ENCODE data around the gene RTCA.
"Not testable (repeated sequence)": the region's sequence is repeated elsewhere in the genome, so short reads cannot be mapped to it uniquely, and the experiment has no call there.

RTCA gene

DNA sequence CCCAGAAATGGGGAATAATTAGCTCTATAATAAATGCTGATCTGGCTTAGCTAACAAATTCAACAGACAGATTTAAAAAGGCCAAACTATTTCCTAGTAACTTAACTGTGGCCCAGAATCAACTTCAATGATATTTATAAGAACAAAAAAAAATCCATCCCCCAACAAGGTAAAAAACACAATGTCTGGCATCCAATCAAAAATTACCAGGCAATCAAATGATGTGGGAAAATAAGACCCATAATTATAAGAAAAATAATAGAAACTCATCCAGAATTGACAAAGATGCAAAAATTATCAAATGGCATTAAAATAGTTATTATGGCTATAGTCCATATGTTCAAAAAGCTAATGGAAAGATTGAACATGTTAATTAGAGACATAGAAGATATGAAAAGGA, 43.8 kb downstream of the RTCA start:
- no peak for DNase-seq

DNA sequence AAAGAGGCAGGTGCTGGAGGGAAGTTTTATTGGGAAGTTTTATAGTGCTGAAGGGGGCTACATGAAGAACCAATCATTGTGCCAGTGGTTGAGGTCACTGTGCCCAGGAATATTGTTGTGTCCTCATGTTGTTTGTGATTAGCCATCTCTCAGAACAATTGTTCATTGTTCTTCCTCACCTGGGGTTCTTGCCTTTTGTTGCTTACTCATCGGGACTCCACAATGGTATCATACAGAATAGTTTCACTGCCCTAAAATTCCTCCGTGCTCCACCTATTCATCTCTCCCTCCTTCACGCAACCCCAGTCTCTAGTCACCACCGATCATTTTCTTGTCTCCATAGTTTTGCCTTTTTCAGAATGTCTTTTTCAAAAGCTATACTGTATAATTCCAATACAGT, 47.4 kb downstream of the RTCA start:
- DNase-seq, result no peak

GRCh38 chr1:100316622-100317021, 50.6 kb downstream of the RTCA start:
- DNase-seq, result no peak

- DNase-seq, result no peak
Observed at GRCh38 chr1:100320311-100321099, 54.5 kb downstream of the RTCA start.

DNA sequence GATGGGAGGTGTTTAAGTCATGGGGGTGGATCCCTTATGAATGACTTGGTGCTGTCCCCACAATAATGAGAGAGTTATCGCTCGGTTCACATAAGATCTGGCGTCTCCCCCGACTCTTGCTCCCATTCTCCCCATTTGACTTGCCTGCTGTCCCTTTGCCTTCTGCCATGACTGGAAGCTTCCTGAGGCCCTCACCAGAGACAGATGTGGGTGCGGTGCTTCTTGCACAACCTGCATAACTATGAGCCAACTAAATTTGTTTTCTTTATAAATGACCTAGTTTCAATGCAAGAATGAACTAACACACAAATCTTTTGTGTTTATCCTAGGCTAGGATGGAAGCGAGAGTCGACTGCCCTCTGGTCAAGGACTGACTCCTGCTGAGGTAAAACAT, 55.1 kb downstream of the RTCA start:
- DNase-seq, result no peak

DNA sequence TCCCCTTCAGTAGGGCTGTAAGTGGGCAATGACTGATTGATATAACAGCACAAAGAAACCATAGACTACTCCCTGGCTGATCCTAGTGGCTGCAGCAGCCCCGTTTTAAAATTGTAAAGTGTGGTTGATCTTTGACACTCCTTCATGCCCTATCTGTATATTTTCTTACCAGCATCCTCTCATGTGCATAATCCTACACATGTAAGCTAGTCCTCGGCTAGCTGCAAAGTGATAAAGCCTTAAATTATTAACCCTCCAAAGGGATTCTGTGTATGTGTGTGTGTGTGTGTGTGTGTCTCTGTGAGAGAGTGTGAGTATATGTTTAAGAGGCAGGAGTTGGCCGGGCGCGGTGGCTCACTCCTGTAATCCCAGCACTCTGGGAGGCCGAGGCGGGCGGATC, 55.5 kb downstream of the RTCA start:
- DNase-seq, result no peak

- DNase-seq, result no peak
Observed at GRCh38 chr1:100322436-100323211, 56.6 kb downstream of the RTCA start.

DNA sequence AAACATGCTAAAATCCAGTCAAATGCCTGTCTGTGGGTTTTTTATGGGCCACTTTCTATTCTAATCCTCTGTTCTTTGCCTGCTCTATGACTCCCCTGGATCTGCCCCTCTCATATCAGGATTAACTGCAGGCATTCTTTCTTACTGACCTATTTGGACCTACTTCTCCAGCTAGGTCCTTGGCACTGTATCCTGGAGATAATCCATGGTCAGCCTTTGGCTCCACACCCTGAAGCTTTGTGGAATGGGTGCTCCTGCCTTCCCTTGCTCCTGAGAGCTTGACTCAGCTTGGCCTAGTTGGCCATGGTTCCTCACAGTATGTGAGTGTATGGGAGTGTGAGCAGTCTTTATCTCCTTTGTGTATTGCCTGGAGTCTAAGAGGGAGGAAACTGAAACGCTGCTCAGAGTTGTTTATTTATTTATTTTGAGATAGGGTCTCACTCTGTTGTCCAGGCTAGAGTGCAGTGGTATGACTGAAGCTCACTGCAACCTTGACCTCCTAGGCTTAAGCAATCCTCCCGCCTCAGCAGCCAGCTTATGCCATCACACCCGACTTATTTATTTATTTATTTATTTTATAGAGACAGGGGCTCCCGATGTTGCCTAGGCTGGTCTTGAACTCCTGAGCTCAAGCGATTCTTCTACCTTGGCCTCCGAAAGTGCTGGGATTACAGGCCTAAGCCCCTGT, 57.5 kb downstream of the RTCA start:
- no peak for DNase-seq

DNA sequence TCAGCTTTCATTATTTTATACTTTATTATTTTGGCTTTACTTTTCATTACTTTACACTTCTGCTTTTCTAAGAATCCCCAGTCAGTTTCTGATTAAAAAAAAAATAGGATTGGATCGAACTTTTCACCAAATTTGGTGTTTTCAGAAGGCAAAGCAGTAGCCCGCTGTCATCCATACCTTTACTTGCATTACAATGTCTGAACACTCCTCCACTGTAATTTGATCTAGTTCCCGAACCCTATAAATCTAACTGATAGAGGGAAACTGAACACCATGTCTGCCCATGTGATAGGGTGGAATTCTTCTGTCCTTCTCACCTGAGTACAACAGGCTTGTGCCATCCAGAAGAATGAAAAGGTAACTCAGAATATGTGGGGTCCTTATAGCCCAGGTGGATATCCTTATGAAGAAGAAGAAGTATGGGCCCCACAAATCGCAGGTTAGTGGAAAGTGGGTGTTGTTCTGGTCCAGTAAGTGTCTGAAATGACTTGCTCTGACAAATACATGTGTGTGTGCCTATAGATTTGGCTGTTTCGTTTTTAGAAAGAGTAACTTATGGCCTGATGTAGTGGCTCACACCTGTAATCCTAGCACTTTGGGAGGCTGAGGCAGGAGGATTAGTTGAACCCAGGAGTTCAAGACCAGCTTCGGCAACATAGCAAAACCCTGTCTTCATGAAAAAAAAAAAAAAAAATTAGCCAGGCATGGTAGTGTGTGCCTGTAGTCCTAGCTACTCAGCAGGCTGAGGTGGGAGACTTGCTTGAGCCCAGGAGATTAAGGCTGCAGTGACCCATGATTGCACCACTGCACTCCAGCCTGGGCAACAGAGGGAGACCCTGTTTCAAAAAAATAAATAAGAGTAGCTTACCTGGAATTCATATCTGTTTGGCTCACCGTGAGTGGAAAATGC, 59.7 kb downstream of the RTCA start:
- no peak for DNase-seq

GRCh38 chr1:100326325-100326670, 60.3 kb downstream of the RTCA start:
- not testable (repeated sequence) for DNase-seq

DNA sequence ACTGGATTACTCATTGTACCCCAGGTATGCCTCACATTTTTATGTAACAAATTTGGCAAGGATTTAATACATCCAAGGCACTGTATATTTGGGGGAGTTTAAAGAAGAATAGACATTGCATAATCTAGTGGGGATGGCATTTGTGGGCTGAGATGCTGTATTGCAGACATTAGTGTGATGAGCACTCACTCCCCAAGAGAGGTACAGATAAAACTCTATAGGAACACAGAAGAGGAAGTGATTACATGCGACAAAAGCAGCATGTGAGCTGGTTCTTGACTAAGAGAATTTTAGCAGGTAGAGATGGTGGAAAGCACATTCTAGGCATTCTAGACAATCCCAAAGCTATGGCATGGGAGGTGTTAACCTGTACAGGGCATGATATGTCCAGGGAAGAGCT, 62.1 kb downstream of the RTCA start:
- no peak for DNase-seq

GRCh38 chr1:100331146-100331545, 65.1 kb downstream of the RTCA start:
- DNase-seq, result not testable (repeated sequence)

DNA sequence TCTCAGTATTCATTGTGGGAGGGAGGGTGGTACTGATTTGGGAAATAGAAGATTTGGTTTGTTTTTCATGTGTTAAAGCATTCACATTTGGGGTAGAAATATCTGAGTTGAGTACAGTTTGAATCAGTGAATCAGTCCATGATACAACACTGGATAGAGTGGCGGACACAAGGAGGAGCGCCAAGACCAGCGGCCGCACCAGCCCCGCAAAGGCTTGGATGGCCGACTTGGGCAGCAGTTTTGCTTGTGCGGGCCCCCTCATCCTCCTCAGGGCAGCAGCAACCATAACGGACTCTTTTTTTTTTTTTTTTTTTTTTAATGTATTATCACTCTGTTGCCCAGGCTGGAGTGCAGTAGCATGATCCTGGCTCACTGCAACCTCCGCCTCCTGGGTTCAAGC, 66.3 kb downstream of the RTCA start:
- DNase-seq, result no peak

DNA sequence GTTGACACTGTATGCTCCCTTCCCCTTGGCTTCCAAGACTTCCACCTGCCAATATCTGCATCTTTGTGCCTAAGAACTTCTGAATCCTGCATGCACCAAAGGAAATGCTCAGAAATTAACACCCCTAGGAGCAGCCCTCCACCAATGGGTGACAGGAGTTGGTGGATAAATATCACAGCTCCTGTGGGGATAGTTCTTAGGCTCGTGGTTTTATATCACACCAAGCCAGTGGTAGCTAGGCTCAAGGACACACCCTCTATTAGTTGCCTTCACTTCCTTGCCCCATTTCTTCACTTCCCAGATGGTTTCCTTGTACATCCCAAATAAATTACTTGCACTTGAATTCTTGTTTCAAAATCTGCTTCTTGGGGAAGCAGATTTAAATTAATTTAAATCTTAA, 69.4 kb downstream of the RTCA start:
- DNase-seq, result no peak

DNA sequence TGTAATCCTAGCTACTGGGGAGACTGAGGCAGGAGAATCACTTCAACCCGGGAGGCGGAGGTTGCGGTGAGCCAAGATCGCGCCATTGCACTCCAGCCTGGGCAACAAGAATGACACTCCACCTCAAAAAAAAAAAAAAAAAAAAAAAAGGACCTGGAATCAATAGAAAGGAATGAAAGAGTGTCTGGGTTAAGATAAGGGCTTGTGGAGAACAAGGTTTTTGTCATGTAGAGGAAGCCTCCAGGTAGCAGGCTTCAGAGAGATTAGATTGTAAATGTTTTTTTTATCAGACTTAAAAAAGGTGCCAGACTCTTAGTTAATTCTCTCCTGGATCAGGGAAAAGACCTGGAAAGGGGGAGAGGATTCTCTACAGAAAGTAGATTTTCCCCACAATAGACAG, 71.9 kb downstream of the RTCA start:
- DNase-seq, result not testable (repeated sequence)

DNA sequence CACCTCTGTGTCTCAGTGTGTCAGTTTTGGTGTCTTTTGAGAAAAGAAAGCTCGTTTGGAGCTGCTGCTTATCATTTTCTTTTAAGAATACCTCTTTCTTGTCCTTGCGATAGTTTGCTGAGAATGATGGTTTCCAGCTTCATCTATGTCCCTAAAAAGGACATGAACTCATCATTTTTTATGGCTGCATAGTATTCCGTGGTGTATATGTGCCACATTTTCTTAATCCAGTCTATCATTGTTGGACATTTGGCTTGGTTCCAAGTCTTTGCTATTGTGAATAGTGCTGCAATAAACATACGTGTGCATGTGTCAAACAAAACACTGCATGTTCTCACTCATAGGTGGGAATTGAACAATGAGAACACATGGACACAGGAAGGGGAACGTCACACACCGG, 73.7 kb downstream of the RTCA start:
- DNase-seq, result not testable (repeated sequence)

- DNase-seq, result no peak
Observed at GRCh38 chr1:100340494-100340893, 74.5 kb downstream of the RTCA start.

DNA sequence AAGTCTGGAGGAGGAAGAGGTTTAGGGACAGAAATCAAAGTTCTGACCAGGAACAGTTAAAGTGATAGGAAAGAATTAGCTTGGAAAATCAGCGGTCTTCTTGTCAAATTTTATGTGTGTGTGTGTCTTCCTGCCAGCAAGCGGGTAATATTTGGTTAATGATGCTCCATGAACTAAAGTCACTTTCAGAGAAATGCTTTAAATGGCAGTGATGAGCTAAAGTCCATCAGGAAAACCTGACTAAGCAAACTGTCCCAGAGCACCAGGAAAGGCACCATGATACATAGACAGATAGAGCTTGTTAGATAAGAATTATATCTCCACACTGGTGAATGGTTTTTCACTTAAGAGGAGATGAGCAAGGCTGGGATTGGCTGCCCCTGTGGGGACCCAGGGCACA, 76.3 kb downstream of the RTCA start:
- DNase-seq, result no peak
